IPS-18c (cell line): ENCODE data around the gene TSC22D1.

Experiments
- H3K4me3 ChIP-seq: 2 replicates; pipeline ENCODE4 v1.7.0; 2013; ENCODE audit warnings: low read depth, mild to moderate bottlenecking, low read length, moderate library complexity; ENCODE audit not compliant: insufficient read depth
- H3K9me3 ChIP-seq: one replicate; pipeline ENCODE4 v1.6.1; 2013; ENCODE audit warnings: mild to moderate bottlenecking, low read length, moderate library complexity; ENCODE audit not compliant: control insufficient read depth, insufficient read depth

The TSC22D1 gene

DNA sequence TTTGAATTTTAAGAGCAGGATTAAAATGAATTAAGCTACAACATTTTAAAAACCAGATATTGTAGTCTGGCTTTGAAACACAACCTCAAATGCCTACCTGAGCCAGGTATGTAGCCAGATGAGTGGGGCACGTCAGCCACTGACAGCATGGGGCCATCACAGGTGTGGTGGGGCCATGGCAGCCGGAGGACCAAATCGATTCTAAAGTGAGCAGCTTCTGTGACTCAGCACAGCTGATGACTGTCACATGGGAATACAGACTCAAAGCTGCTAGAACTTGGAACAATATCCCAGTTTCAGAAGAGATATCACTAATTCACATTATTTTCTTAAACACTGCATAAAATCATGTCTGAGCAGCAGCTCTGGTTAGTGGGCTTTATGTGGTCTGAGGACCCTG is 149.7 kb downstream of the TSC22D1 start:
- H3K4me3 ChIP-seq, result no peak overlapping the region
- H3K9me3 ChIP-seq, result no peaks in the 10 kb centered on the region

DNA sequence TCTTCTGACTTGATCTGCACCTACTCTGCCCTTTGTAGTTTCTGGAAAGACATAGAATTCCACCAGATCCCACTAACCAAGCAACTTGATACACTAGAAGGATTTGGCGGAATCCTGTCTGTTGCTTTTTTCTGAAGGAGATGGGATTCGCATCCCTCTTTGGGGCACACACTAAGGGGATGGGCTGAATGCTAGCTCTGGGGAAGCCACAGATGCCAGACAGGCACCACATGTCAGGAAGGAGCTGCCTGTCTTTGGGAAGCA is 150.4 kb downstream of the TSC22D1 start:
- Histone ChIP-seq H3K4me3 (no peak overlapping the region), H3K9me3 (peaks cover 2% of the 10 kb centered on the region)

DNA sequence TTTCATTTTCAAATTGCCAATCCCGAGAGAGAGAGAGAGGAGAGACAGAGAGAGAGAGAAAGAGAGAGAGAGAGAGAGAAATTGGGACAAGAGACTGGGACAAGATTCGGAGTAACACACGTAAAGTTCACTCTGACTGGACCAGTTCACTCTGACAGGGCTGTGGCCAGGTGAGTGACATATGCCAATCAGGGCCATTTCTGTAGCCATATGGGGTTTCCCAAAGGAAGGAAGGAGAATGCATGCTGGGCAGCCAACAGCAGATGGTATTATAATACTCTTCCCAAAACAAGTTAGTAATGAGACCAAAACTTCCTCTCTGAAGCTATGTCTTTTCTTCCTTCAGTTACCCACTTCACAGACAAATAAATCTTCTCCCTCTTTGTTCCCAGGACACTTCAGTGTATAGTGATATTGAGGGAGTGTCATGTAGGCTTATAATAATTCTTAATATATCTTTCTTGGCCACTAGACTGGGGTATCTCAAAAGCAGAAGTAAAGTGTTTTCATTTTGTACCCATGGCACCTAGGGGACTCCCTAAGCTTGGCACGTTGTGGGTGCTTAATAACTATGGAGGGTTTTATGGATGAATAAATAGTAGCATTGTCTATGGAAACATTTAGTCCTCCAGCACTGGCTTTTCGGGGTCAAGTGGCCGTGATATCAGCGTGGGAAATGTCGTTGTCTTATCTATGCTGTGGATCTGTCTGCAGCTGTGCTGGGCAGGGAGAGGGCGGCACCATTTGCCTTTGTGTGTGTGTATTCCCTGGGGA is 150.9 kb downstream of the TSC22D1 start:
- Histone ChIP-seq H3K4me3 (no peak overlapping the region), H3K9me3 (peaks cover 4% of the 10 kb centered on the region)

DNA sequence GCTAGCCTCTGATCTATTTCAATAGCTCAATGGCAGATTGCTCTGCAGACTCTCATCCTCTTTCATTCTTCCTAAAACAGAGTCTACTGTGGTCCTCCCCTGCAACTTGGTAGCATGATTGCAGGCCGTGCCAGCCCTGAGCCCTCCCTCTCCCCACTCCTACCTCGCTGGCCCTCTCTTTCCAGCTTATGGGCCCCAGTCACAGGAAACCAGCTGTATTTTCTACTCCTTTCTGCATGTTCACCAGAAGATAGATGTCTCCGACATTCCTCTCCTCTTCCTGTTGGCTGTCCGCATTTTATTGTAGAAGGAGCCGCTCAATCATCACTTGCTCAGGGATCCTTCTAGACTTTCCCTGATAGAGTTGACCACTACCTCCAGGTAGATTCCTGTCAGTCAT is 152.3 kb downstream of the TSC22D1 start:
- Histone ChIP-seq H3K9me3 (peaks cover 7% of the 10 kb centered on the region), H3K4me3 (no peak overlapping the region)

DNA sequence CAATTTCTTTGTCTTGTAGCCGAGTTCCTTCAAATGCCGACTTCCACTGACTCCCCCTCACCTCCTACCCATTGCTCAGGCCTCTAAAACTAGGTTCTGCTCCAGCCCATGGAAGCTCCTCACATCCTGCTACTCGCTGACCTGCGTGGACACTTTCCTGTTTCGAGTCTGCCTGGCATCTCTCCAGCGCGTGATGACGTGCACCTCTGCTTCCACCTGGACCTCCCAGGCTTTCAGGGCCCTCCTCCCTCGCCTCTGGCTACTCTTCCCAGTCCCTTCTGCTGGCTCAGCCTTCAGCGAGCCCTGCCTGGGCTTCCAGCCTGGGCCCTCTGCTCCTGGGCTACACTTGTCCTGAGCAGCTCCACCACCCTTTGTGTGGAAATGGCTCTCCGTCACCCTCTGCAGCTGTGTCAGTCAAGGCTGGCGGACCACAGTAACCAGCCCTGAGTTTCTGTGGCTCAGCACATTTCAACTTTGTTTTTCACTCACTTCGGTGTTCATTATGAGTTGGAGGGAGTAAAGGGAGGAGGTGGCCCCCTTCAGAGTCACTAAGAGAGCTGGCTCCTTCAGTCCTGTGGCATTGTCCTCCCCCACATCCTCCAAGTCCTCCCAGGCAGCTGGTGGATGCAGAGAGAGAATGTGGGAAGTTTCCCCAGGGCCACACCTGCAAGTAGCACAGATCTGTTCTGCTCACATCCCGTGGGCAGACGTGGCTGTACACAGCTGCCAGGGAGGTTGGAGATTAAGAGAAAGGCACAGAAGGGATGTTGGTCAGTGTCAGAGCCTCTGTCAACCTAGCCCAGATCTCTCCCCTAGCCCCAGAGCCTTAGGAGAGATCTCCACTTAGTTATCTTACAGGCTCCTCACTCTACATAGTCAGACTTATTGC is 153.1 kb downstream of the TSC22D1 start:
- no peak overlapping the region for H3K4me3 ChIP-seq
- H3K9me3 ChIP-seq, result peaks cover 7% of the 10 kb centered on the region

DNA sequence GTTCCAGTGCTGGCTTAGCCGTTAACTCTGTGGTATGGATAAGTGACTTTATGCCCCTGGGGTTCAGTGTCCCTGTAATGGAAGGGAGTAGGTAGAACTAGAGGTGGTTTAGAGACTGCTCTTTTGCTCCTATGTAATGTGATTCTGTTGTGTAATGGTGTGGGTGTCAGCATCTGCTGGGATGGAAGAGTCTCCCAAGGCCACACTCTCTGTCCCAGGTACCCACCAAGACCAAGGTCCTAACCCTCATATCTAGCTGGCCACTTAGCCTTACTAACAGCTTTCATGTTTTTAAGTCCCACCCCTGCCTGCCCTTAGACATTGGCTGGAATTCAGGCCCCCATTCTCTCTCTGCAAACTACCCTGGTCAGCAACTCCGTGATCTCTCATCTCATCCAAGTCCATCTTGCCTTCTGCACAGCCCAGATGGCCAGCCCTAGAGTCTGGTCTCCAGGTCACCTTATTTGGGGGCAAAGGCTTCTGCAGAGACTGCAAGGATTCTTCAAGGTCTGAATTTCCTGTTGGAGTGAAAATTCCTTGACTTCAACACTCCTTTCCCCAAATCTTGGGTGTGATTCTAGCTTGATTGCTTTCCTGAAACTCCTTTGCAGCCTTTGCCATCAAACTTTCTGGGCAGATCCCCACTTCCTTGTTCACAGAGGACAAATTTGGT is 154.1 kb downstream of the TSC22D1 start:
- no peak overlapping the region for H3K4me3 ChIP-seq
- H3K9me3 ChIP-seq, result peaks cover 7% of the 10 kb centered on the region

DNA sequence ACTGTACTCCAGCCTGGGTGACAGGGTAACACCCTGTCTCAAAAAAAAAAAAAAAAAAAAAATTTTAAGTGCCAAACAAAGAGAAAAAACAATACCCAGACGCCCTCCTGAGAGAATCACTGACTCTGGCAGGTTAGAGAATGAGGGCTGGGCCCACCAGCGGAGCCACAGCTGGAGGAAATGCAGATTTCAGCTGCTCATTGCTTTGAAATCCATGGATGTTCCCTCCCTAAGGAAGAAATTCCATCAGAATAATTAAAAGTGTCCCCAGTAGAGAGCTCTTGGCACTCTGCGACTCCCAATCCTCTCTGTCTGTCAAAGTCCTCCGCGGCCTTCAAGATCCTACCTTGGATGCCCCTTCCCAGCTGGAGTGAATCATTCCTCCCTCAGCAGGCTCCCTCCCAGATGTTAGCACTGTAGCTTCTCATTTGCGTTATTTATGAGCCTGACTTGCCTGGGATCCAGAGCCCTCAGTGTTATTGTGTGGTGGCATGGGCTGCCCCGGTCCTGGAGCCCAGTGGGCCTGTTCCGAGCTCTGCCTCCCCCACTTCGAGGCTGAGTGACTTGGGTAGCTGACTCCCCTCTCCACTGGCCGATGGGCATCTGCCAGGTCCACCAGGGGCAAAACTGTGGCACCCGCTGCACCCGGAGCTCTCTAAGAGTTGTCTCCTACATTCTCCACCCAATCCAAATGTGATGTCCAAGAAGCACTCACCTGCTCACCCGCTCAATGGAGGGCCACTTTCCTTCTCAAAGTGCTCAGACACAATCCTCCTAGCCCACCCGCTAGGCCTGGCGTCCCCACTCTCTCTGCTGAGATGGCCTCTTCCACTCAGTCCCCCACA is 155.5 kb downstream of the TSC22D1 start:
- peaks cover 7% of the 10 kb centered on the region for H3K9me3 ChIP-seq

DNA sequence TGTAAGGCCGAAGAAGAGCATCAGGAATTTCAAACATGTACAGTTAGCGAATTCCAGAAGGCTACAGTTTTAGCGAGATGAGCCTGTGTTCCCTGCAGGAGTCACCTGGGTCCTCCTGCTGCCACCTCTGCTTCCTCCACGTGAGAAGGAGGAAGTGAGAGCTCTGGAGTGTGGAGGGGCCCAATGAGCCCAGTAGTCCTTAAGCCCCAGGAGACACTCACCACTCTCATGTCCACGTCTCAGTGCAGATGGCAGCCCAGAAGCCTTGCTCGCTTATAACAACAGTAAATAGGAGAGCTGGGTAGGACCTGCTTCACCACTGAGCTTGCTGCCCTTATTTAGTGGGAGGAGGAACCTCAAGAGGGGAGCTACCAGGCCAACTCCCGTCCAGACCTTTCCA is 158.3 kb downstream of the TSC22D1 start:
- no peak overlapping the region for H3K4me3 ChIP-seq
- peaks cover 7% of the 10 kb centered on the region for H3K9me3 ChIP-seq

More for the DNA sequence above, 155.5 kb downstream of the TSC22D1 start:
- H3K4me3 ChIP-seq, result no peak overlapping the region

DNA sequence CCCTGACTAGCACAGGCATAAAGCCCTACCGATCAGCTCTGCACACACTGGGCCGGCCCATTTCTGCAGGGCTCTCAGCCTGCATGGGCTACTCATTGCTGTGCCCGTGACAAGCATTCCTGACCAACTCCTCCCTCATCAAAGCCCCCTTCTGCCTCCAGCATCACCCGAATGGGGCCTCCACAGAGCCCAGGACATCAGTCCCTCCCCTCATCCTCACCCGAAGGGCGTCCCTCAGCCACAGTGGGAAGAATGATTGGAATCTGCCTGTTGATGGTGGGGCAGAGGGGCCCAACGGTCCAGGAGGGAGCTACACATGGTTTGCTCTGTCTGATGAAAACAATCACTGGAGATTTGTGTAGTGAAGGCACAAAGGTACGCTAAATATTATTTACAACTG is 158.7 kb downstream of the TSC22D1 start:
- H3K9me3 ChIP-seq, result peaks cover 7% of the 10 kb centered on the region
- no peak overlapping the region for H3K4me3 ChIP-seq

DNA sequence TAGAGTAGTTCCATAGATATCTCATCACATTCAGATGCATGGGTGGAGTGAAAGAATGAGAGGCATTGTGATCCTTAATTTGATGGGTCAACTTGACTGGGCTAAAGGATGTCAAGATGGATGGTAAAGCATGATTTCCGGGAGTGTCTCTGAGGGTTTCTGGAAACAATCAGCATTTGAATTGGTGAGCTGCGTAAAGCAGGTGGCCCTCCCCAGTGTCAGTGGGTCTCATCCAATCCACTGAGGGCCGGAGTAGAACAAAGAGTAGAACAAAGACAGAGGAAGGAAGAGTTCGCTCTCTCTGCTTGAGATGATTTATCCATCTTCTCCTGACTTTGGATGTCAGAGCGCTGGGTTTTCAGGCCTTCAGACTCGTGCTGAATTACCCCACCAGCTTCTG is 159.4 kb downstream of the TSC22D1 start:
- Histone ChIP-seq H3K9me3 (peaks cover 7% of the 10 kb centered on the region), H3K4me3 (no peak overlapping the region)

DNA sequence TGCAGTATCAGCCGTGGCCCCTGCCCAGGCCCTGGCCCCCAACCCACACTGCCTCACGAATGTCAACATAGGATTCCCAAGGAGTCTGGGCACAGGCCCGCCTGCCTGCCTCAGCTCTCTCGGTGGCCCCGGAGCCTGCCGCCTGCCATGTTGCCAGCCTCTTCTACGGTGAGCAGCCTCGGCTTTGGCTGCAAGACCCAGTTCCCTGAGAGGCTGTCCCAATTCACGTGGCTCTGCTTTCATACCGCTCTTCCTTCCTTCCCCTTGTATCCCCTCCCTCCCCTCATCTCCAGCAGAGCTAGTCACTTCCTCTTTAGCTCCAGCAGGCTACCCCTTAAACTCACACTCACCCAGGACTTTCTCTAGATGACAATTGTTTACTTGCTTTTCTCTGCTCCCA is 159.8 kb downstream of the TSC22D1 start:
- H3K4me3 ChIP-seq, result no peak overlapping the region; the same call in 1 of the 2 replicates
- H3K9me3 ChIP-seq, result peaks cover 7% of the 10 kb centered on the region

DNA sequence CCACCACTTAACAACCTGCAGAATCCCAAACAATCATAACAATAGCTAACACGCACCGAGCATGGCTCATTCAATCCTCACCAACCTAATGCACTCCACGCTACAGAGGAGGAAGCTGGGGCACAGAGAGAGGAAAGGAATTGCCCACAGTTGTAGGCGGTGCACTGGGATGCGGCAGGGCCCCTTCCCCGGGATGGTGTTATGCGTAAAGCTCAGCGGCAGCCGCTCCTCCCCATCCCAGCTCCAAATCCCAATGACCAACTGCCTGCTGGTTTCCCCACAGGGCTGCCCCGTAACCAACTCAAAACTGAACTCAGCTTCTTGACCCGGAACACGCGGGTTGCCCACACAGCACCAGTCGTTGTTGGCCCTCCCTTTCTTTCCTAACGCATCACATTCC is 160.3 kb downstream of the TSC22D1 start:
- peaks cover 4% of the 10 kb centered on the region for H3K9me3 ChIP-seq
- H3K4me3 ChIP-seq, result no peak overlapping the region; the same call in 1 of the 2 replicates

DNA sequence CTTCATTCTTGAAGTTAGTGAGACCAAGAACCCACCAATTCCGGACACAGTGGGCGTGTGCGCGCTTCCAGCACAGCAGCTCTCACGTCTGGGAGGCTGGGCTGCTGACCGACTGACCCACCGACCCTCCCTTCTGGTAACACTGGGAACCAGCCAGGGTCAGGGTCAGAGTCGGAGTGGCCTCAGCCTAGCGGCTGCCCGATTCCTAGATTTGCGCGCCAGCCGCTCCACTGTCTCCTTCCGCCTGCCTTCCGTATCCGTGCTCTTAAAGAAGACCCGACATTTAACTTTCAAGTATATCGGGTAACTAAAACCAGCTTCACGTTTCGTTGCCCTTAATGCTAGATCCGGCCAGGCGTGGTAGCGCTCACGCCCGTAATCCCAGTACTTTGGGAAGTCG is 161.4 kb downstream of the TSC22D1 start:
- Histone ChIP-seq H3K9me3 (peaks cover 2% of the 10 kb centered on the region), H3K4me3 (no peak overlapping the region)

DNA sequence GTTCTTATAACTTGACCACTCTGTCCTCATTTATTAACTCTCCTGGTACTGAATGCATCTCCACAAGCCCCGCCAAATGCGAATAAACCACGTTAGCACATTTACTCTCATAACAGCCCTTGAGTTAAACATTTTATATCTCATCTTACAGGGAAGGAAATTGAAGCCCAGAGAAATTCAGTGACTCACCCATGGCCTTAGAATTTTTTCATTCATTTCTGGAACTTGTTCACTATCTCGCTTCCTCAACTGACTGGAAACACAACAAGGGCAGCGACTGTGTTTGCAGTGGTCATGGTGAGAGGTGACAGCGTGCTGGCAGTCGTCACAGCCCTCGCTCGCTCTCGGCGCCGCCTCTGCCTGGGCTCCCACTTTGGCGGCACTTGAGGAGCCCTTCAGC is 163.0 kb downstream of the TSC22D1 start:
- Histone ChIP-seq H3K4me3 (no peak overlapping the region), H3K9me3 (no peaks in the 10 kb centered on the region)

DNA sequence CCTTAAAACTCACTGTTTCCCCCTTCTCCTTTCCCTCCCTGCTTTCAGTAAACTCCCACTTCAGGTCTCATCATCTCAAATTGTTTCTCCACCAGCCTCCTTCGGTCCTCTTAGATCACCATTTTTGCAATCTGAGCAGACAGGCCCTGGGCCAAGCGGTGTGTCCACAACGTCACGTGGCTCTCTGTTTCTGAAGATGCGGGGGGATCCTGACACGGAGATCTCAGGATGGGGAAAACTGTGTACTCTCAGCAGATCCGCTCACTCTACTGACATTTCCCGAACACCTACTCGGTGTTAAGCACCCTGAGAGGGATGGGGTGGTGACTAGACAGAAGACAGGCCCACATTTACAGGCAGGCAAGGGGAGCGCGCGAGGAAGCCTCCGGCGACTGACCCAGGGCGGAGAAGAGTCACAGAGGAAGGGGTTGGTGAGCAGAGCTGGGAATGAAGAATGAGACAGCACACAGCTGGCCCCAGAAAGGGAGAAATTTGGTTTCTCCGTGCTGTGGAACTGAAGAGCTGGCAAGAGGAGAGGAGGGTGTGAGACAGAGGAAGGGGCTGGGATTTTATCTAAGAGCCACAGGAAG is 163.7 kb downstream of the TSC22D1 start:
- Histone ChIP-seq H3K4me3 (no peak overlapping the region), H3K9me3 (no peaks in the 10 kb centered on the region)

DNA sequence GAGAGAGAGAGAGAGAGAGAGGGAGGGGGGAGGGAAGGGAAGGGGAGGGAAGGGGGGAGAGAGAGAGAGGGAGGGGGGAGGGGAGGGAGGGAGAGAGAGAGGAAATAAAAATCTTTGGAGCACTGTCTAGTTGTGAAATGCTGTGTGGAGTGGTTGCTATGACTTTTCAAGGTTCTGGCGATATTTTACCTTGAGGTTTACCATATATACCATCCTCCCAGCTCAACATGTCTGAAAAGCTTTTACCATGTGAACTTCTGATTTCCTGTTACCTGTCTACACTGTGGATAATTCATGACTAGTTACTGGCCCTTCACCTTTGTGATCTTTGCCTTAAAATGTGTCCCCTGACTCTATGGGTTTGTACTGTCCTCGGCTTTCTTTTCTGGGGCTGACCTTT is 164.3 kb downstream of the TSC22D1 start:
- H3K4me3 ChIP-seq, result no peak overlapping the region
- H3K9me3 ChIP-seq, result no peaks in the 10 kb centered on the region

DNA sequence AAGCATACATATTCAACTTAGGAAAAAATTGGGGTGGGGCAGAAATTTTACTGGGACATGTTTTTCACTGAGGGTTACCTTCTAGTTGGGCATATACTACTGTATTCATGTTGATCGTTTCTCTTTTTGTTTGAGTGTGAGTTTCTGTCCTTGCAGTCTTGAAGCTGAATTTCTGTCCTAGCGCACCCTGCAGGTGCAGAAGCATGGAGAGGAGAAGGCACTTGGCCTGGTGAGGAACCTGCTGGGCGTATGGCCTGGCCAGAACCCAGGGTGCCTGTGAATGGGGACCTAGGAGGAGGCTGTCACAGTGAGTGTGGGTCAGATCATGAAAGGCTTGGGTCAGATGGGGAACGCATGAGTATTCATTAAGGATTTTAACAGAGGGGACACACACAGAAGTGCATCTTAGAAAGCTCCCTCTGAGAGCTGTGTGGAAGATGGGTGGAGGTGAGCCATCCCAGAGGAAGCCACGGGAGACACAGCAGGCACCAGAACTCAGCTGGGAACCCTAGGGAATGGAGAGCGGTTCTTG is 165.7 kb downstream of the TSC22D1 start:
- Histone ChIP-seq H3K9me3 (no peaks in the 10 kb centered on the region), H3K4me3 (no peak overlapping the region)
